Hepatocyte (in vitro differentiated cells): ENCODE data around the gene BARX2.

Experiments
- CTCF ChIP-seq: fragments of 200-600 bp; sonication (generic); IDR thresholded peaks from 2 replicates; pipeline ENCODE4 v1.5.1; 2016; ENCODE audit warnings: antibody characterized with exemption, mild to moderate bottlenecking; ENCODE audit not compliant: poor library complexity
- EZH2 ChIP-seq: fragments of 200-600 bp; sonication (generic); IDR thresholded peaks from 2 replicates; pipeline ENCODE4 v1.6.1; 2016; ENCODE audit warnings: antibody characterized with exemption, mild to moderate bottlenecking, borderline replicate concordance

DNA sequence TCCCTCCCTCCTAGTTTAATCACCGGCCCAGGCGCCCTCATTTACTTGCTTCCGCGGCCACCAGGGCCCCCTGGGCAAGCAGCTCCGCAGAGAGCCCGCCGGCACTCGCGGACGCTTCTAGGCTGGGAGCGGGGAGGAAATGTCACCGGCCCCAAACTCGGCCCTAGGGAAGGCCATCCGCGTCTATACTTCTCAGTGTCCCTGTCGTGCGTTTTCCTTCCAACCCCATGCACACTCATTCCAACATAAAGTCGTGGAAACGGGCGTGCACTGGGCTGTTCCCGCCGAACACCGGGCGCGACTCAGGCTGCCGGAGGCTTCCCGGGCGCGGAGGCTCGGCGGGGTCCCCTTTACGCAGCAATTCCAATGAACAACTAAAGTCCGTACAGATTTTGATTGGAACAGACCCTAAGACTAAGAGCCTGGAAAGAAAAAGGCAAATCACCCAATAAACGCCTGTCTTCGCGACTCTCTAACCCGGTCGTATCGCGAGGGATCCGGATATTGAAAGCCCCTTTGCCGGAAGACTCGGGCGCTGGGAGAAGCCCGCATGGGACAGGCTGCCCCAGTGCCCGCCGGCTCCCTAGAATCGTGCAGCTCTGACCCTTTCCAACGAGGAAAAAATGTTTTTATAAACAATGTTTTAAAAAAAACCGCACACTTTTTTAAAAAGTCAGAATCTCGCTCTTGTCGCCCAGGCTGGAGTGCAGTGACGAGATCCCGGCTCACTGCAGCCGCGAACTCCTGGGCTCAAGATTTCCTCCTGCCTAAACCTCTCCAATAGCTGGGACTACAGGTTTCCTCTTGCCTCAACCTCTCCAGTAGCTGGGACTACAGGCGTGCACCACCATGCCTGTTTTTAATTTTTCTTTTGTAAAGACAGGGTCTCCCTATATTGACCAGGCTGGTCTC lies 1.3 kb upstream of the BARX2 start:
- TF ChIP-seq CTCF (no peak), EZH2 (peak; percentile 91)
